MM.1S (cell line): ENCODE measurements around the gene RTN4.

Source experiments
- CTCF ChIP-seq: fragments of 300-600 bp; sonication (generic); IDR thresholded peaks from 2 replicates; pipeline ENCODE4 v1.5.1; 2016; ENCODE audit warnings: antibody characterized with exemption, low read length, mixed read lengths
- EZH2 ChIP-seq: fragments of 300-600 bp; sonication (generic); optimal IDR thresholded peaks from 2 replicates; pipeline ENCODE3; 2017; ENCODE audit warnings: low read depth, mild to moderate bottlenecking, antibody characterized with exemption, low read length, mixed read lengths
- EZH2phosphoT487 ChIP-seq: fragments of 300-600 bp; sonication (generic); IDR thresholded peaks from 2 replicates; pipeline ENCODE4 v1.6.1; 2018; ENCODE audit warnings: antibody characterized with exemption, low read length

GRCh38 chr2:54942373-54942772, 107.9 kb downstream of the RTN4 start:
- no peak for TF ChIP-seq EZH2
- TF ChIP-seq CTCF = no peak
- TF ChIP-seq EZH2phosphoT487 = no peak
